Measurements from ENCODE around the gene THEM5.

DNA sequence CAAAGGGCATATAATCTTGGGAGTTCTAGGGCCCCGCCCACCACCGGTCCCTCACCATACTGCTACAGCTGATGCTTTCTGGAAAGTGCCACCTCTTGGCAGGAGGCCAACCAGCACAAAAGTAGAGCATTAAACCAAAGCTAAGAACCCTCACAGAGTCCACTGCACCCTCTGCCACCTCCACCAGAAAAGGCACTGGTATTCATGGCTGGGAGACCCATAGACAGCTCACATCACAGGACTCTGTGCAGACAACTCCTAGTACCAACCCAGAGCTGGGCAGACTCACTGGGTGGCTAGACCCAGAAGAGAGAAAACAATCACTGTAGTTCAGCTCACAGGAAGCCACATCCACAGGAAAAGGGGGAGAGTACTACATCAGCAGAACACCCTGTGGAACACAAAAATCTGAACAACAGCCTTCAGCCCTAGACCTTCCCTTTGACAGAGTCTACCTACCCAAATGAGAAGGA, 45.0 kb upstream of the THEM5 start:
- TF ChIP-seq FOXP2 (optimal IDR thresholded peaks at IDR 0.05; ENCODE audit: control extremely low read depth, extremely low read length, insufficient read depth): no peak
- TF ChIP-seq EZH2 (IDR thresholded peaks at IDR 0.05): no peak
